Measurements from ENCODE around the gene DGKI. TPM values are rescaled to one million over a fixed set of nuclear protein-coding genes. Genes with fewer than 3 reads are reported as not detected.

Gene DGKI
- total and polyA plus RNA-seq, 2 donors, result 0.14 to 0.33 TPM

- no peak overlapping the region for H3K27ac ChIP-seq (ENCODE audit: low read depth in 1 of 2, low read length in 1 of 2)
- peaks cover 0 to 3% of the 10 kb centered on the region in 2 donors for H3K9me3 ChIP-seq (ENCODE audit: control insufficient read depth in 2 of 2, insufficient read depth in 1 of 2, low read length in 1 of 2)
- 92% methylated on average over 4 of the region's 4 CpGs for WGBS
- H3K4me3 ChIP-seq (ENCODE audit: low read length in 2 of 2), result no peak overlapping the region
- no peaks in the 10 kb centered on the region for H3K36me3 ChIP-seq (ENCODE audit: control insufficient read depth in 2 of 2, insufficient read depth in 2 of 2, low read length in 1 of 2)
- H3K27me3 ChIP-seq (ENCODE audit: control insufficient read depth in 2 of 2, insufficient read depth in 1 of 2, low read length in 1 of 2), result no peaks in the 10 kb centered on the region
- no peak for DNase-seq (ENCODE audit: low read depth in 6 of 9, low spot score in 9 of 9)
- H3K4me1 ChIP-seq (ENCODE audit: control insufficient read depth in 2 of 2, insufficient read depth in 2 of 2, low read length in 2 of 2), result no peaks in the 10 kb centered on the region
These were observed 450.7 kb downstream of the DGKI start for GRCh38 chr7:137396051-137396450.

DNA sequence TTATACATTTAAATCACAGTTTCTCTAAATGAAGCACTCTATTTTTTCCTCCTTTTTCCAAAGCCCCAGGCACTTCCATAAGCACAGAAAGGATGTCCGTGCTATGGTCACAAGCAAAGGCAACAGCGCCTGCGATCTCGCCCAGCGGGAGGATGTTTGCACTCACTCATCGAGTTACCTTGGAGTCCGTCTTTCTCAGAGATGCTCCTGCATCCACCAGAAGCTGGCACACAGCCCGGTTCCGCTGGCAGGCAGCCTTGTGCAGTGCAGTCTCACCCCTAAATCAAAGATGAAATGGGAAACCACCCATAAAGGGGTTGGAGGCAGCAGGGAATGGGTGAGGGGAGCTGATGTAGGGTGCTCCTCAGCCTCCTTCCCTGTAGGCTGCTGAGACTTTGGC is 451.4 kb downstream of the DGKI start:
- Histone ChIP-seq H3K27me3 (ENCODE audit: control insufficient read depth in 2 of 2, insufficient read depth in 1 of 2, low read length in 1 of 2) (no peaks in the 10 kb centered on the region), H3K4me3 (ENCODE audit: low read length in 2 of 2) (no peak overlapping the region), H3K27ac (ENCODE audit: low read depth in 1 of 2, low read length in 1 of 2) (no peak overlapping the region), H3K4me1 (ENCODE audit: control insufficient read depth in 2 of 2, insufficient read depth in 2 of 2, low read length in 2 of 2) (no peaks in the 10 kb centered on the region), H3K9me3 (ENCODE audit: control insufficient read depth in 2 of 2, insufficient read depth in 1 of 2, low read length in 1 of 2) (peaks cover 0 to 3% of the 10 kb centered on the region in 2 donors), H3K36me3 (ENCODE audit: control insufficient read depth in 2 of 2, insufficient read depth in 2 of 2, low read length in 1 of 2) (no peaks in the 10 kb centered on the region)
- WGBS, result 93% methylated on average over 9 of the region's 9 CpGs
- DNase-seq (ENCODE audit: low read depth in 6 of 9, low spot score in 9 of 9), result no peak

DNA sequence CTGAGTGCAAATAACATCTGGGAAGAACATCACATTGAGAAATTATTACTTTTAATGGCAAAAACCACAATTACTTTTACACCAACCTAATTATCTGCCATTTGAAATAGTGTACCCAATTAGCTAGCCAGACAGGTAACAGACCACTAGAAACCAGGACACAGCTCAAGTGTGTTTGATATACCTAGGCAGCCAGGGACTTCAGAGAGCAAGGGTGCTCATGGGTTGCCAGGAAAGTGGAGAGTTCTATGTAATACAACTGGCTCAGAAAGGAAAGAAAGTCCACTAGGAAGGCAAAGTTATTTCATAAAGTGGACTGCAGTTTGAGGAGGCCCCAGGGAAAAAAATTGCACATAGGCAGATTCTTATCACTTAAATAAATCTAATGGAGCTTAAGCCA is 453.2 kb downstream of the DGKI start:
- Histone ChIP-seq H3K9me3 (ENCODE audit: control insufficient read depth in 2 of 2, insufficient read depth in 1 of 2, low read length in 1 of 2) (peaks cover 0 to 3% of the 10 kb centered on the region in 2 donors), H3K4me1 (ENCODE audit: control insufficient read depth in 2 of 2, insufficient read depth in 2 of 2, low read length in 2 of 2) (no peaks in the 10 kb centered on the region), H3K27me3 (ENCODE audit: control insufficient read depth in 2 of 2, insufficient read depth in 1 of 2, low read length in 1 of 2) (no peaks in the 10 kb centered on the region), H3K27ac (ENCODE audit: low read depth in 1 of 2, low read length in 1 of 2) (no peak overlapping the region), H3K4me3 (ENCODE audit: low read length in 2 of 2) (no peak overlapping the region), H3K36me3 (ENCODE audit: control insufficient read depth in 2 of 2, insufficient read depth in 2 of 2, low read length in 1 of 2) (no peaks in the 10 kb centered on the region)
- no peak for DNase-seq (ENCODE audit: low read depth in 6 of 9, low spot score in 9 of 9)

DNA sequence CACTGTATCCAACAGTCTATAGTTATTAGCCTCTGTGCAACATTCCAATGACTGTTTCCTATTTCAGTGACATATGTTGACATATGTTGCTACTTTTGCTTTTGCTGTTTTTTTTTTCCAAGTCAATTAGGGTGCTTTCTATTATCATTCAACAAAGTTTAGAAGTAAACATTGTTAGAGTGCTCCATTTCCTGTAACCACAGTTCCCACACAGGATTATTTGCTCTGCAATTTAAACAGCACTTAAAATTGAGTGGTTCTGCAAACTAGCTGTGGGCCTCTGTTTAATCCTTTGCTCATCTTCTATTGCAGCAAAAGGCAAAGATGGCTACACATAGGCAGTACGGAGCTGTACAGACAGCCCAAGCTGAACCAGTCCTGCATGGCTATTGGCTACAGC is 456.7 kb downstream of the DGKI start:
- Histone ChIP-seq H3K4me1 (ENCODE audit: control insufficient read depth in 2 of 2, insufficient read depth in 2 of 2, low read length in 2 of 2) (no peaks in the 10 kb centered on the region), H3K27ac (ENCODE audit: low read depth in 1 of 2, low read length in 1 of 2) (no peak overlapping the region), H3K27me3 (ENCODE audit: control insufficient read depth in 2 of 2, insufficient read depth in 1 of 2, low read length in 1 of 2) (no peaks in the 10 kb centered on the region), H3K9me3 (ENCODE audit: control insufficient read depth in 2 of 2, insufficient read depth in 1 of 2, low read length in 1 of 2) (peaks cover 0 to 3% of the 10 kb centered on the region in 2 donors), H3K36me3 (ENCODE audit: control insufficient read depth in 2 of 2, insufficient read depth in 2 of 2, low read length in 1 of 2) (no peaks in the 10 kb centered on the region), H3K4me3 (ENCODE audit: low read length in 2 of 2) (no peak overlapping the region)
- 95% methylated on average over 1 of the region's 1 CpG for WGBS
- no peak for DNase-seq (ENCODE audit: low read depth in 6 of 9, low spot score in 9 of 9)

DNA sequence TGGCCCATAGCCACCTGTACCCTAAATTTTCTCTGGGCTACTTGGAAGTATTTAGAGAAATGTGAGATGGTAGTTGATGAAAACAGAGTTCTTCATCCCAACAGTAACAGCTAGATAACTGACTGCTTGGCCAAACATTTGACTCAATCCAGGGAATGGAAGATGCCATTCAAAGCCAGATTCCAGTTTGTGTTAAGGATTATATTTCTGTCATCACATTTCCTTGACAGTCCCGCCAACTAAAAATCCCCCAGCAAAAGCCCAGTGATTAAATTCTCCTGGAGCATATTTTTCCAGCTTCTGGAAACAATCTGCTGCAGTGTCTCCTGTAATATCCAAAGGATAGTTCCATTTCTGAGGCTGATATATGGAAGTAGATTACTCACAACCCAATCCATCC is 457.9 kb downstream of the DGKI start:
- Histone ChIP-seq H3K4me1 (ENCODE audit: control insufficient read depth in 2 of 2, insufficient read depth in 2 of 2, low read length in 2 of 2) (no peaks in the 10 kb centered on the region), H3K27ac (ENCODE audit: low read depth in 1 of 2, low read length in 1 of 2) (no peak overlapping the region), H3K4me3 (ENCODE audit: low read length in 2 of 2) (no peak overlapping the region), H3K36me3 (ENCODE audit: control insufficient read depth in 2 of 2, insufficient read depth in 2 of 2, low read length in 1 of 2) (no peaks in the 10 kb centered on the region), H3K9me3 (ENCODE audit: control insufficient read depth in 2 of 2, insufficient read depth in 1 of 2, low read length in 1 of 2) (peaks cover 0 to under 1% of the 10 kb centered on the region in 2 donors), H3K27me3 (ENCODE audit: control insufficient read depth in 2 of 2, insufficient read depth in 1 of 2, low read length in 1 of 2) (no peaks in the 10 kb centered on the region)
- DNase-seq (ENCODE audit: low read depth in 6 of 9, low spot score in 9 of 9), result no peak
- WGBS, result 83% methylated on average over 1 of the region's 1 CpG

DNA sequence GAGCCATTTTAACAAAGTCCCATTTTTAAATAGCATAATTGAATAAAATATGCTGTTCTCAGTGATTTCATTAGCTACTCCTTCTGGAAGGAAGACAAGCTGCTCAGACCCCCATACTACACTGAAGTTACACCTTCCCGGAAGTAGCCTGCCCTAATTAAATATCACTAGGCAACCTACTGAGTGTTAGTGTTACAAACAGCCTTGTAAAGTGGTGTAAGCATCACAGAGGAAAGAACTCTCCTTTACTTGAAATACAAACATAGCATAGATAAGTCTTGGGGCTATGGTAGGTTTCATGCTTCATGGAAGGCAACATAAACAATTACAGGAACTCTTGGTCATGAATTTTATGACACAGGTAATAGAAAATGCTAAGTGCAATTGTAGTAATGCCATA is 459.8 kb downstream of the DGKI start:
- no peak for DNase-seq (ENCODE audit: low read depth in 6 of 9, low spot score in 9 of 9)
- Histone ChIP-seq H3K27me3 (ENCODE audit: control insufficient read depth in 2 of 2, insufficient read depth in 1 of 2, low read length in 1 of 2) (no peaks in the 10 kb centered on the region), H3K9me3 (ENCODE audit: control insufficient read depth in 2 of 2, insufficient read depth in 1 of 2, low read length in 1 of 2) (no peaks in the 10 kb centered on the region), H3K36me3 (ENCODE audit: control insufficient read depth in 2 of 2, insufficient read depth in 2 of 2, low read length in 1 of 2) (no peaks in the 10 kb centered on the region), H3K4me1 (ENCODE audit: control insufficient read depth in 2 of 2, insufficient read depth in 2 of 2, low read length in 2 of 2) (no peaks in the 10 kb centered on the region), H3K27ac (ENCODE audit: low read depth in 1 of 2, low read length in 1 of 2) (no peak overlapping the region), H3K4me3 (ENCODE audit: low read length in 2 of 2) (no peak overlapping the region)
- WGBS, result 12% methylated on average over 1 of the region's 1 CpG

- H3K27ac ChIP-seq (ENCODE audit: low read depth in 1 of 2, low read length in 1 of 2), result no peak overlapping the region
- H3K4me3 ChIP-seq (ENCODE audit: low read length in 2 of 2), result no peak overlapping the region
- no peak for DNase-seq (ENCODE audit: low read depth in 6 of 9, low spot score in 9 of 9)
- H3K36me3 ChIP-seq (ENCODE audit: control insufficient read depth in 2 of 2, insufficient read depth in 2 of 2, low read length in 1 of 2), result no peaks in the 10 kb centered on the region
- 83% methylated on average over 1 of the region's 1 CpG for WGBS
- H3K27me3 ChIP-seq (ENCODE audit: control insufficient read depth in 2 of 2, insufficient read depth in 1 of 2, low read length in 1 of 2), result no peaks in the 10 kb centered on the region
- H3K4me1 ChIP-seq (ENCODE audit: control insufficient read depth in 2 of 2, insufficient read depth in 2 of 2, low read length in 2 of 2), result no peaks in the 10 kb centered on the region
- H3K9me3 ChIP-seq (ENCODE audit: control insufficient read depth in 2 of 2, insufficient read depth in 1 of 2, low read length in 1 of 2), result no peaks in the 10 kb centered on the region
These were observed 465.7 kb downstream of the DGKI start for GRCh38 chr7:137381045-137381444.

DNA sequence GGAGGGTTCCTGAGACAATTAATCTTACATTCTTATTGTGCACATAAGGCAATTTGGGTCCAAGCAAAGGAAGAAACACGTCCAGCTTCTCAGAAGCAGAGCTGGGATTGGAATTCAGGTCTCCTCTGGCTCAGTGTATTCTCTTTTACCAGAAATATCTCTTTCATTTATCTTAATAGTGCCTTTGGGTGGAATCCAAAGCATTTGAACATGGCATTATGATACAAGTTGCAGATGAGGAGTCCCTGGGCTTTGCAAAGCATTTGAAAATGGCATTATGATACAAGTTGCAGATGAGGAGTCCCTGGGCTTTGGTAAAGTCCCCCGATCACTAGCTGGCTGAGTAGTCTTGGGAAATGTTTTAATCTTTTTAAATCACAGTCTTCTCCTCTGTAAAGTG is 473.3 kb downstream of the DGKI start:
- no peak for DNase-seq (ENCODE audit: low read depth in 6 of 9, low spot score in 9 of 9)
- H3K9me3 ChIP-seq (ENCODE audit: control insufficient read depth in 2 of 2, insufficient read depth in 1 of 2, low read length in 1 of 2), result no peaks in the 10 kb centered on the region
- H3K27me3 ChIP-seq (ENCODE audit: control insufficient read depth in 2 of 2, insufficient read depth in 1 of 2, low read length in 1 of 2), result no peaks in the 10 kb centered on the region
- 84% methylated on average over 2 of the region's 2 CpGs for WGBS
- H3K4me3 ChIP-seq (ENCODE audit: low read length in 2 of 2), result no peak overlapping the region
- no peaks in the 10 kb centered on the region for H3K36me3 ChIP-seq (ENCODE audit: control insufficient read depth in 2 of 2, insufficient read depth in 2 of 2, low read length in 1 of 2)
- H3K27ac ChIP-seq (ENCODE audit: low read depth in 1 of 2, low read length in 1 of 2), result no peak overlapping the region
- no peaks in the 10 kb centered on the region for H3K4me1 ChIP-seq (ENCODE audit: control insufficient read depth in 2 of 2, insufficient read depth in 2 of 2, low read length in 2 of 2)

DNA sequence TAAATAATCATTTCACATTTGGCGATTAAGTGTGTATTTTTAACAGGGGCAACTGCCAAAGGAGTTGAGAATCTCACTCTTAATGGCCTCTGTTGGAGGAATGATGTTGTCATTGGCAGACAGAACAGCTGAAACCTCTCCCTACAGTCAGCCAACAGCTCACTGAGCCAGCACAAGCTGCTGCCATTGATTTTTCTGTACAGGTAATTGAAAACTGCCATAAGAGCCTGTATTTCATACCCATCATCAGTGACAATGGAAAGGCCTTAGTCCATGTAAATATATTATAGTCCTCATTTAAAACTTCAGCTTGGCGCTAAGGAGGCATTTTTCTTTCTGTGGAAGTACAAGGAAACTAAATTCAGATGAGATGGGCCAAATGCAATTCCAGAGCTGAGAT is 475.2 kb downstream of the DGKI start:
- Histone ChIP-seq H3K4me3 (ENCODE audit: low read length in 2 of 2) (no peak overlapping the region), H3K36me3 (ENCODE audit: control insufficient read depth in 2 of 2, insufficient read depth in 2 of 2, low read length in 1 of 2) (no peaks in the 10 kb centered on the region), H3K4me1 (ENCODE audit: control insufficient read depth in 2 of 2, insufficient read depth in 2 of 2, low read length in 2 of 2) (no peaks in the 10 kb centered on the region), H3K9me3 (ENCODE audit: control insufficient read depth in 2 of 2, insufficient read depth in 1 of 2, low read length in 1 of 2) (peaks cover 0 to 5% of the 10 kb centered on the region in 2 donors), H3K27ac (ENCODE audit: low read depth in 1 of 2, low read length in 1 of 2) (no peak overlapping the region), H3K27me3 (ENCODE audit: control insufficient read depth in 2 of 2, insufficient read depth in 1 of 2, low read length in 1 of 2) (no peaks in the 10 kb centered on the region)
- 93% methylated on average over 2 of the region's 2 CpGs for WGBS
- DNase-seq (ENCODE audit: low read depth in 6 of 9, low spot score in 9 of 9), result no peak

- WGBS, result 93% methylated on average over 5 of the region's 5 CpGs
- H3K27me3 ChIP-seq (ENCODE audit: control insufficient read depth in 2 of 2, insufficient read depth in 1 of 2, low read length in 1 of 2), result no peaks in the 10 kb centered on the region
- peaks cover 0 to 11% of the 10 kb centered on the region in 2 donors for H3K9me3 ChIP-seq (ENCODE audit: control insufficient read depth in 2 of 2, insufficient read depth in 1 of 2, low read length in 1 of 2)
- H3K36me3 ChIP-seq (ENCODE audit: control insufficient read depth in 2 of 2, insufficient read depth in 2 of 2, low read length in 1 of 2), result no peaks in the 10 kb centered on the region
- DNase-seq (ENCODE audit: low read depth in 6 of 9, low spot score in 9 of 9), result no peak
- no peak overlapping the region for H3K27ac ChIP-seq (ENCODE audit: low read depth in 1 of 2, low read length in 1 of 2)
- H3K4me1 ChIP-seq (ENCODE audit: control insufficient read depth in 2 of 2, insufficient read depth in 2 of 2, low read length in 2 of 2), result no peaks in the 10 kb centered on the region
- no peak overlapping the region for H3K4me3 ChIP-seq (ENCODE audit: low read length in 2 of 2)
These were observed 479.8 kb downstream of the DGKI start for GRCh38 chr7:137366995-137367394.
